ENCODE results near the gene RFX7. TPM values are rescaled to one million over a fixed set of nuclear protein-coding genes. Genes with fewer than 3 reads are reported as not detected.

The RFX7 gene
- total RNA-seq, 2 donors from 2014 or later, result 4.4 to 5.9 TPM

- no peak for DNase-seq (ENCODE audit: low spot score)
- H3K27ac ChIP-seq, result no peak overlapping the region
- no peak for TF ChIP-seq CTCF (IDR thresholded peaks at IDR 0.05)
- no peaks in the 10 kb centered on the region for H3K27me3 ChIP-seq
- H3K36me3 ChIP-seq, result no peaks in the 10 kb centered on the region
- no peaks in the 10 kb centered on the region for H3K9me3 ChIP-seq
- H3K4me3 ChIP-seq, result no peak overlapping the region
- peaks cover 0 to 4% of the 10 kb centered on the region in 2 donors for H3K4me1 ChIP-seq
These were observed 205.0 kb downstream of the RFX7 start for GRCh38 chr15:56038707-56039106.

GRCh38 chr15:56038015-56038414, 205.7 kb downstream of the RFX7 start:
- no peak overlapping the region for H3K27ac ChIP-seq
- DNase-seq (ENCODE audit: low spot score), result no peak
- no peak overlapping the region for H3K4me3 ChIP-seq
- H3K27me3 ChIP-seq, result no peaks in the 10 kb centered on the region
- TF ChIP-seq CTCF (IDR thresholded peaks at IDR 0.05), result no peak
- no peaks in the 10 kb centered on the region for H3K36me3 ChIP-seq
- peaks cover 0 to 4% of the 10 kb centered on the region in 2 donors for H3K4me1 ChIP-seq
- H3K9me3 ChIP-seq, result no peaks in the 10 kb centered on the region

Other genes with a start within 250 kb of the RFX7 start
- gene TEX9, start 121.5 kb upstream of the RFX7 start, total RNA-seq, result 1 to 10 TPM in 1 of 2 donors, under 1 TPM in 1; 0.67 to 1.5 TPM
- gene MNS1, start 221.3 kb upstream of the RFX7 start, total RNA-seq, result 1 to 10 TPM in 1 of 2 donors, under 1 TPM in 1; 0.51 to 2.0 TPM